Measurements from ENCODE around the gene HCRT. TPM values are rescaled to one million over a fixed set of nuclear protein-coding genes. Genes with fewer than 3 reads are reported as not detected.
A peak's percentile ranks its signal among the peaks of the same experiment; 100 is the strongest.

Gene HCRT
- total RNA-seq, 1 donor, result not detected

- DNase-seq (ENCODE audit: low read depth), result no peak
- no peak for TF ChIP-seq CTCF (IDR thresholded peaks at IDR 0.05; ENCODE audit: insufficient read depth, low read depth, low read length)
- H3K4me3 ChIP-seq (ENCODE audit: low read depth, low read length), result no peak overlapping the region
Measured at GRCh38 chr17:42198897-42199296, 13.6 kb upstream of the HCRT start.

- DNase-seq (ENCODE audit: low read depth), result no peak
Measured at GRCh38 chr17:42197564-42198156, 12.4 kb upstream of the HCRT start.

GRCh38 chr17:42193969-42194899 is 9.0 kb upstream of the HCRT start, which contains the start of gene GHDC:
GHDC (minus strand) TSS chr17:42194494; CDS start chr17:42193581, 913 bp downstream.
- no peak for TF ChIP-seq CTCF (IDR thresholded peaks at IDR 0.05; ENCODE audit: insufficient read depth, low read depth, low read length)
- peak; percentile 79 for DNase-seq (ENCODE audit: low read depth)
- peak within 1 kb of the TSS; percentile 91 for H3K4me3 ChIP-seq (ENCODE audit: low read depth, low read length)

More at GRCh38 chr17:42197564-42198156, 12.4 kb upstream of the HCRT start:
- no peak overlapping the region for H3K4me3 ChIP-seq (ENCODE audit: low read depth, low read length)
- no peak for TF ChIP-seq CTCF (IDR thresholded peaks at IDR 0.05; ENCODE audit: insufficient read depth, low read depth, low read length)

GRCh38 chr17:42193216-42193968 is 8.1 kb upstream of the HCRT start:
- TF ChIP-seq CTCF (IDR thresholded peaks at IDR 0.05; ENCODE audit: insufficient read depth, low read depth, low read length), result no peak
- peak overlapping the region; percentile 91 for H3K4me3 ChIP-seq (ENCODE audit: low read depth, low read length)
- DNase-seq (ENCODE audit: low read depth), result no peak

GRCh38 chr17:42192189-42193126 is 7.2 kb upstream of the HCRT start:
- H3K4me3 ChIP-seq (ENCODE audit: low read depth, low read length), result no peak overlapping the region
- no peak for TF ChIP-seq CTCF (IDR thresholded peaks at IDR 0.05; ENCODE audit: insufficient read depth, low read depth, low read length)
- DNase-seq (ENCODE audit: low read depth), result no peak

GRCh38 chr17:42191275-42191608 is 6.0 kb upstream of the HCRT start:
- no peak for TF ChIP-seq CTCF (IDR thresholded peaks at IDR 0.05; ENCODE audit: insufficient read depth, low read depth, low read length)
- H3K4me3 ChIP-seq (ENCODE audit: low read depth, low read length), result no peak overlapping the region
- no peak for DNase-seq (ENCODE audit: low read depth)

Data from fibroblast of villous mesenchyme (primary cell).